NCI-H1417 (cell line): ENCODE results near the gene ST6GAL1.

Experiments
- DNase-seq, 3 experiments: peaks; one replicate each; lab custom pipeline; 2025; lab: John Stamatoyannopoulos, UW

ST6GAL1 gene

DNA sequence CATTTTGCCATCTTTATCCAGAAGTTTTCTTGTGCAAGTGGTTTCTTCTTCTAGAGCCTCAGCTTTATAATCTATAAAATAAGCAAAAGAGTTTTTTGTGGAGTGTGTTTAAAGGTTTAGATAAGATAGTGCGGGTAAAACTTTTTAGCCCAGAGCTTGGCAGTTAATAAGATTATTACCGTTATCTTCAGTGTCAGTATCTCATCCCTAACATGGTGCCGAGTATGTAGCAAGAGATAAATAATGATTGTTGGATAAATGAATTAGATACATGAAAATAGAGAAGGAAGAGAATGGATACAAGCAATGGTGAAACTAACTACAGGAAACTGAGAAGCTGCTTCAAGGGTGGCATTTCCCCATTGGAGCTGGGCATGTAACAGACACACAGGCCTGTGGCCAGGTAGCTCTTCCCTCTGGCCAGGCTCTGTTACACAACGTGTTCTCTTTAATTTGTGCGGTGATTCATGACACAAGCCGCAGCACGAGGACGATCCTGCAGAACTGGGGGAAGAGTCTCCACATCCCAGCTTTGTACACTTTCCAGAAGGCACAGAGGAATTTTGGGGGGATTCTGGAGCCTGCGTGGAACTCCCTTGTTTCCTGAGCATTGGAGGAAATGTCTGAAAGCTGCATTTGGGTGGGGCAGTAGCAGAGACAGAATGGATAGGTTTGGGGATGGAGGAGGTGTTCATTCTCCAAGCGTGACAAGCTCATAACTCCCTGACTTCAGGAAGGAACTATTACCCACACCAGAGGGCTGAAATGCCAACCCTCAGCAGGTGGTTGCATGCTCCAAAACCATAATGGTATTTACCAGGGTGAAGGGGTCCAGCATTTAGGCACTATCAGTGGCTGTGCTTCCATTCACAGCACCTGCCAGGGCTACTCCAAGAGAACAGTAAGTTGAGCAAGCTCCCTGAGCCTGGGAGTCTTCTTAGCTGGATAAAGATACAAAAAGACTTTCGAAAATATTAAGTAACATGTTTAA is 14.2 kb upstream of the ST6GAL1 start:
- peak in 1 of 3 experiments; percentile 42 for DNase-seq

DNA sequence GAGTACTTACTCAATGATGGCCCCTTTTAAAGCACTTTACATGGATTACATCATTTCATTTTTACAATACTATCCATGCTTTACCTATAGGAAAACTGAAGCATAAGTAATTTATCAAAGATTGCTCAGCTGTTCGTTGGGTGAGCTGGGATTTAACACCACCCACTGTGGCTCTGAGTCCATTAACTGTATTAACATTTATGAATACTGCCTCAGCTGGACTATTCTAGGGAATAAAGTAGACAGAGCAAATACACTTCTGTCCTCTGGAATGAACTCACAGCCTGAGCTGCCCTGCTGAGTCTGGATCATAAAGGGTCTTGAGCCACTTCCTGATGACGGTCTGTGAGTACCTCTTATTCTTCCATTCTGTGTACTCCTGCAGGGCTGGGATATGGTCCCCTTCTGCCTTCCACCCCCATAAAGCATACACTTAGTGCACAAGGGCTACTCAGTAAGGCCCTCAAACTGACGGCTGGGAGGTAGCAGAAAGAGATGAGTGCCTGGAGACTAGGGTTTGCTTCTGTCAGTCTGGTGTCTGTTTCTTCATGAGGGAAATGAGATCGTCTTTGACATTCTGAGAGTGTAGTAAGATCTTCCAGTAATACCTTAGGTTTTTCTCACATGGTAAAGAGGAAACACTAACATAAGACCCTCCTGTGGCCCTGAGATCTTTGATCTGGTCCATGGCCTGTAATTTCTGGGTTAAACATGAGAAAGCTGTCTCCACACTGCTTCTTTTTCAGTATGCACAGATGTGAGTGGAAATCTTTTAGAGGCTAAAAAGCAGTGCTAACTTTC is 12.6 kb upstream of the ST6GAL1 start:
- DNase-seq: peak in 2 of 3 experiments; percentile 35 to 52

DNA sequence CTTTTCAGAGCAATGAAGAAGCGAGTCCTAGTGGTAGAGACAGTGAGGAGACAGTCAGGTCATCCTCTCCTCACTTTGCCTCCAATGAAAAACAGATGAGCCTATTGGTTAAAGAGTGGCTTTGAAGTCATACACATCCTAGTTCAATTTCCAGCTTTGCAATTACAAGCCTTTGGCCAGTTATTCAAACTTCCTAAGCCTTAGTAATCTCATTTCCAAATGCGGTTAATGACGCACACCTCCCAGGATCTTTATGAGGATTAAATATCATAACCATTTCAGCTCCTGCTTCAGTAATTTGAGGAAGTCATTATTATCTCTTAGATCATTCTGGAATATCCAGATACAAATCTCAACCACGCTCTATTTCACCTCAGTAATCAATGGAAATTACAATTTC is 10.0 kb upstream of the ST6GAL1 start:
- no peak for DNase-seq

DNA sequence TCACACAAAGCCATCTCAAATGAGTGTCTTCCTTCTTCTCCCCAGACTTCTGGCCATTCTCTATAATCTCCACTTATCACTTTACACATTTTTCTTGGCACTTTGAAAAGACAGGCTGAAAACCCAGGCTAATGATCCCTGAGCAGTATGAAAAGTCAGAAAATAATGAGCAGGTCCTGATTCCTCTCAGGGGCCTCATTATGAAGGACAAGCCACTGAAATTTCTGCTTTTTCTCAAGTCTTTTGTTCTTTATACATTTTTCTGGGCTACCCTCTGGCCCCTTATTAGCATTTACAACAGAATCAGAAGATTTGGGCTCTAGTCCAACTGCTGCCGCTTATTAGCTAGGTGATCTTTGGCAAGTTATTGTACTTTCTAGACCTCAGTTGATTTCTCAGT is 9.5 kb upstream of the ST6GAL1 start:
- DNase-seq: no peak

DNA sequence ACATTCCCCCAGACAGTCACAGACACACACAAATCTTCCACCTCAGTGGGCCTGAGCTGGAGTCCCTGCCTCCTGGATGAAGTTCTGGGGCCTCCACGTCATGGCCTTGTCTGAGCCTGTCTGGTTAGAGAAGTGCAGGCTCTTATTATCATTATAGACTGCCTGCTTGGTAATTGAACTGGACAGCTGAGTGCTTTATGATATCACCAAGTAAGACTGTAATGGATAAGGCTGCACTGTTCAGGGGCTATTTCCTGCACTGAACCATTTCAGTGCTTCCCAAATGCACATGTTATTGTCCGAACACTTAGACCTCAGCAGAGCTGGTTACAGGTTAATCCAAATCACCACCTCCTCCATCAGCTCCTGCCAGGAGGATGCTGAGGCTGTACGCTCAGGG is 8.7 kb upstream of the ST6GAL1 start:
- peak in 1 of 3 experiments; percentile 11 for DNase-seq

DNA sequence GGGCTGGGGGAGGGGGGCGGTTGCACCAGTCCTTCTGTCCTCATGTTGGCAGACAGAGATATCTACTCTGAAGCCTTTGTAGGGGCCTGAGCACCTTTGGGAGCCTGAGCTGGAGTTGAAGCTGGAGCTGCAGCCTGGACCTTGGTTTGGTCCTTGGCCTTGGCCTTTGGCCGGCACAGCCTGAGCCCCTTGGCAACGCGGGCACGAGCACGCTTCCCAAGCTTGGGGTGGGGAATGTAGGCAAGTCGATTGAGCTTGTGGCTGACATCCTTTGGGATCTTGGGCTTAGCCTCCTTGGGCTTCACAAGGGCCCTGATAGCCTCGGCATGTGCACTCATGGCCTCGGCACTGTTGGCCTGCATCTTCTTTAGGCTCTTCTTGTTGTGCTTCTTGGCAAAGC is 8.1 kb upstream of the ST6GAL1 start:
- no peak for DNase-seq

DNA sequence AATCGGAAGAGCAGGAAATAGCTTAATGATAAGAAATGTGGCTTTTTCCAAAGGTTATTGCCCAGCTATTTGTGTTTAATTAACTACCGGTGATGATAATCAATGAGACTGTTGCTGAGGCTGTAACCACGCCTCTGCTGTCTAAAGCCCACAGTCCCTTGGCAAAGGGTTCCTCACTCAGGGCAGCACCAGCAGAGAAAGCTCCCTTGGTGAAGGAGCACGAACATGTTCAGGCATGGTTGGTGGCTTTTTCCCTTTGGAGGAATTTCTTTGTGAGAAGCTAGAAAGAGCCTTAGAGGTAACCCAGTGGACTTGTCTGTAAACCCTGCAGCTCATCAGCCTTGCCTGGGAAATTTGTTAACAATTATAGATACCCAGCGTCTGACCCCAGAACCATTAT is 7.5 kb upstream of the ST6GAL1 start:
- no peak for DNase-seq

DNA sequence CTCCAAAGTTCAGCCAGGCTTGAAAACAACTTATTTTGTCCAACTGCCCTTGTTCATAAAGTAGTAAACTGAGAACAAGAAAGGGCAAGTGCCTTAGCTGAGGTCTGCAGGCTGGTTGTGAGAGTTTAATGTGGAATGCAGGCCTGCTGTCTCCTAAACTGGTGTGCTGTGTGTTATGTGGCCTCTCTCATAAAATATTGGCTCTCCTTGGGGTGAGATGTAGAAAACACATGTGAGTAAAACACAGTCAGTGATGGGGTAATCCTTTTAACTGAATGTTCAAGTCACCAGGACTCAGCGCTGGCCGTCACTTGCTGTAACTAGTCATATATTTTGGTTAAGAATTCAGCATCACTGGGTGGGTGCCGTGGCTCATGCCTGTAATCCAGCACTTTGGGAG is 7.1 kb upstream of the ST6GAL1 start:
- DNase-seq: no peak

DNA sequence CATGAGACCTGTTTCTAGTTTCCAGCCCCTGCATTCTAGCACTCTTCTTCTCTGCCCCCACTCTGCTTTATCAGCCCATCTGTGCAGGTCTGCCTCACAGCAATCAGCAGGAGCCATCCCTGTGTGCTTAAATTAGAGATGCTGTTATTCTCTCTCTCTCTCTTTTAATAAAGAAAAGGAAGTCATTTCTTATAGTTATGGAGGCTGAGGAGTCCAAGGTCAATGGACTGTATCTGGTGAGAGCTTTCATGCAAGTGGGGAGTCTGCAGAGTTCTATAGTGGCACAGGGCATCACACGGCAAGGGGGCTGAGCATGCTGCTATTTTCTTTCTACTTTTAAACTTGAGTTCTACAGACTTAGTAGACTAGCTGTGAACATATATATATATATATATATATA is 4.5 kb upstream of the ST6GAL1 start:
- no peak for DNase-seq

DNA sequence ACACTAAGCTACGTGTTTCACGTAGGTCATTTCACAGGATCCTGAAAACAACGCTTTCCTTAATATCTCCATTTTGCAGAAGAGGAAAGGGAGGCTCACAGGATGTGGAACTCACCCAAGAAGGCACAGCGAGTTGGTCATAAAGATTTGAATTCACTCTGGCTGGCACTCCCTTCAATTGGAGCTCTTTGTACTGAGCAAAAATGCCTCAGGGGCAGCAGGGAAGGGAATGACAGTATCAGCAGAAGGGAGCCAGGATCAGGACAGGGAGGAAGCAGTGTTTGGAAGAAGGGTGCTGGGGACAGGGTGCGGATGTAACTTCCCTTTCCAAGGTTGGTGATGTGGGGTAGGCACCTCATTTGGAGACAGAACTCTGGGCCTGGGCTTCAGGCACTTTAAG is 1.1 kb upstream of the ST6GAL1 start:
- DNase-seq: no peak

DNA sequence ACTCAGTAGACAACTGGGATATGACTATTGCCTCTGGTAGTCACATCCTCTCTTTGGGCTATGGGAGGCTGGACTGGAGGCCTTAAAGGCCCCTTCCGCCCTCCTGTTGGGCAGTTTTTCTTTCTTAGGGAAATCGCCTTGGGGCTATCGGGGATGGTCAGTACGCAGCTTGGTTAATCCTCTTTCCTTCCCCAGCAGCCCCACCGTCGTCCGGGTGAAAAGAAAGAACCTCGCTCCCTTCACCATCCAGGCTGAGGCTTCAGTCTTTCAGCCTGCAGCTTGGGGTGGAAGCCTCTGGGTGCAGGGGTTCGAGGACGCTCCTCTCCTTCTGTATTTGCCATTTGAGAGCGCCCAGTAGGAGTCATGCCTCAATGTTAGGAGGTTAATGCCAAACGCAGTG is 641 bp upstream of the ST6GAL1 start:
- no peak for DNase-seq

DNA sequence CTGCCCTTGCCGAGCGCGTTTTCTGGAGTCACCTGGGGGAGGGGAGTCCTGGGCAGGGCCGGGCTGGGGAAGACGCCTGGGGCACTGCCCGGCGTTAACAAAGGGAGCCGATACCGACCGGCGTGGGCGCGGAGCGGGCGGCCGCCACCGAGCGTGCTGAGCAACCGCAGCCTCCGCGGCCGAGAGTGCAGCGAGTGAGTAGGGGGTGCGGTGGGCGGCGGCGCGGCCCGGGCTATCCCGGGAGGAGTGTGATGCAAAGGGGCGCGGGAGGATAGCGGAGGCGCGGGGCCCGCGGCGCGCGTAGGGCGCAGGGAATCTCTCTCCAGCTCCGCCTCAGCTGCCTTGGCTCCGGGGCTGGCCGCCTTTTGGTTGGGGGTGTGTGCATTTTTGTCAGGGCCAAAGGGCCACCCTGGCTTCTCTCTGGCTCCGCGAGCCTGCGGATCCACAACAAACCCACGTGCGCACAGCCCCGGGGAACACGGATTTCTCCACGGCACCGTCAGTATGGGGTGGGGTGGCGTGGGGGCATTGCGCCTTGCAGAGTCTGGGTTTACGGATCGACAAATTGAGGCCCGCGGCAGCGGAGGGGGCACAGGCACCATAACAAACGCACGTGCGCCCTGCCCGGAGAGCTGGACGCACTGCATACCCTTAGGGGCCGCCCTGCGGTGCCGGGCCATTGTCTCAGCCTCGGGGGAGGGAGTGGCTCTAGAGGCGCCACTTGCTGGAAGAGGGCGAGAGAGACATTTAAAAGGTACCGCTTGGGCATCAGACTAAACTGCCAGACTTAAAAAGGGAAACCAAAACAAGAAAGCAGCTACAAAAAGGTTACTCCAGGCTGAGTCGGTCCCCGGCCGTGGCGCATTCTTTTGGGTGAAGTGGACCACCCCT is 560 bp downstream of the ST6GAL1 start:
- DNase-seq: peak; percentile 78 to 93 (median 91)

DNA sequence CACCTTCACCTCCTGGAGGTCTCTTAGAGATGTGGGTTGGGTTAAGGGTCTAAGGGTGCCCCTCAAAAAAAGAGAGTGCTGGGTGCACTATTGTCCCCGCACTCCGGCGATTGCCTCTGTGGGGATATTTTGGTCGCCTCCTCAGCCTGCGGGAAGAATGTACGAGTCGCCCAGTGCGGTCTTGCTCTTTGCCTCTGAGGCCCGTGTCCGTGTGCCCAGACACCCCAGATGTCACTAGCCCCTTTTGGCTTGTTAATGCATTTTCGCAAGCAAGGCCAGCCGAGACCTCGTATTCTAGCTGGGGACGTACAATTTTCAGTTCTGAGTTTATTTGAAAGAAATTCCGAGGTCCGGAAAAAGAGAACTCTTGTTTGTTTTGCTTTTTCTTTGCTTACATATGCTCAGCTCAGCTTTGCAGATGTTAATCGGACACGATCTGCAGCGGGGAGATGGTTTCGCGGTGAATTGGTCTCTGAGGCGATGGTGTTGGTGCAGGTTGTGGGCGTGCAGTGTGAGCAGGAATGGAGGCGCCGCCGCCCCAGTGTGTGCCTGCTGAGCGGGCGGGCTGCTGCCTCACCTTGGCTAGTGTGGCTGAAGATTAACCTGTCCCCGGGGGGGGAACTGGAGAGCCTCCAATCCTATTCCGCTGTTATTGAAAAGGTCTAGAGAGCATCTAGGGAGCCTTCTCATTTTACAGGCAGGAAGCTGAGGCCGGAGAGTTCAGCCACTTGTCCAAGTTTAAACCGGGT is 1.4 kb downstream of the ST6GAL1 start:
- DNase-seq: peak; percentile 70 to 91 (median 83)

DNA sequence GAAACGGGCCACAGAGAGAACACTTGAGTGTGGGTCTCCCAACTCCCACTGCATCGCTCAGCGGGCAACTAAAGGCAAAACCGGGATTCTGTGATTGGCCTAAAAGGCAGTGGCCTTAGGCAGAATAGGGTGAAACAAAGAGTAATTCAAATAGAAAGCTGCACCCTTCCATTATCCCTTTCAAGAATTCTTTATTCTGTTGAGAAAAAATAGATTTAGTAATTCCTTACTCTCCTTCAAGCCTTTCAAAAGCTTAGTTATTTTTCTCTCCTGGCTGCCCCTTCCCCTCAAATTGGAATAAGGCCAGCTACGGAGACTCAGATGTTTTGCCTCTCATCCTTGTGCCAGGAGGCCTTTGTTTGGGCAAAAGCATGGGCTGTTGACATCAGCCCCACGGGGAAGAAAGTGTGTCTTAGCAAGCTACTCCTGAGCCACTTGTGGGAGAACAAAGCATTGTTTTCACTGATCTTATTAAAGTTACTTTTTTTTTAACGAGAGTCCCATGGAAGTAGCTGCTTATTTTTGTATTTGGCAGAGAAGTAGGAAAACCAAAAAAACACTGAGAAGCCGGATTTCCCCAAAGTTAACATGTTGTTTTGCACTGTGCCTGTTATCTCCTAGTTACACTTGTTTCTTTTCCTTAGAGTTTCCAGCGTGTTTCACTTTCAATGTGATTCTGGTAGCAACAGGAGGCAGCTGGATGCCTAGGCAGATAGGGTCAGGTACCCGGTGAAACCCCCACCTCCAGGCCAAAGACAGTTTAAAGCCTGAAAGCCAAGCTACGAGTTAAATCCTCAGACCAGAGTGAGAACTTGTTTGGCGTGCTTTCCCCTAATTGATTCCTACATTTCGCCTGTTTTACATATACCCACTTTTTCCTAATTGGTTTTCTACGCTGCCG is 2.2 kb downstream of the ST6GAL1 start:
- DNase-seq: peak; percentile 12 to 86 (median 59)

DNA sequence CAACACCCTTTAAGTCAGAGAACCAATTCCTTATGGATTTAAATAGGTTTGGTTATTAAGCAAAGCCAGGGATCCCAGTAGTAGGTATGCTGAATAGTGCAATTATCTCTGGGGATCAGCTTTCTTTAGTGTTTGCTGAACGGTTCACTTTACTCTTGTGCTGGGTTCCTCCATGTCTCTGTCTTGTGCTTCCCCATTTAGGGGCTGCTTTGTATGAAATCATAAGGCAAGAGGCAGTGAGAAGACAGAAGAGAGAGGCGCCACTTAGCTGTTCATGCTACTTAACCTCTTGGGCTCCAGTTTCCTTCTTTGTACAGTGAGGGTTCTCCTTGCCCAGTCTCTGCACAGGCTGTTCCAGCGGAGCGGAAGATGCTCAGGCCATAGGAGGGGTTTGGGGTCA is 3.5 kb downstream of the ST6GAL1 start:
- DNase-seq: peak in 2 of 3 experiments; percentile 18 to 23

DNA sequence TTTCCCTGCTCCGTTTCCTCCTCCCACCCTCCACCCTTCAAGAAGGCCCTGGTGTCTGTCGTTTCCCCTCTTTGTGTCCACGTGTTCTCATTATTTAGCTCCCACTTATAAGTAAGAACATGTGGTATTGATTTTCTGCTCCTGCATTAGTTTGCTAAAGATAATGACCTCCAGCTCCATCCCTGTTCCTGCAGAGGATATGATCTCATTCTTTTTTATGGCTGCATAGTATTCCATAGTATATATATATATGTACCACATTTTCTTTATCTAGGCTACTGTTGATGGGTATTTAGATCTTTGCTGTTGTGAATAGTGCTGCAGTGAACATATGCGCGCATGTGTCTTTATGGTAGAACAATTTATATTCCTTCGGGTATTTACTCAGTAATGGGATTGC is 4.8 kb downstream of the ST6GAL1 start:
- no peak for DNase-seq

DNA sequence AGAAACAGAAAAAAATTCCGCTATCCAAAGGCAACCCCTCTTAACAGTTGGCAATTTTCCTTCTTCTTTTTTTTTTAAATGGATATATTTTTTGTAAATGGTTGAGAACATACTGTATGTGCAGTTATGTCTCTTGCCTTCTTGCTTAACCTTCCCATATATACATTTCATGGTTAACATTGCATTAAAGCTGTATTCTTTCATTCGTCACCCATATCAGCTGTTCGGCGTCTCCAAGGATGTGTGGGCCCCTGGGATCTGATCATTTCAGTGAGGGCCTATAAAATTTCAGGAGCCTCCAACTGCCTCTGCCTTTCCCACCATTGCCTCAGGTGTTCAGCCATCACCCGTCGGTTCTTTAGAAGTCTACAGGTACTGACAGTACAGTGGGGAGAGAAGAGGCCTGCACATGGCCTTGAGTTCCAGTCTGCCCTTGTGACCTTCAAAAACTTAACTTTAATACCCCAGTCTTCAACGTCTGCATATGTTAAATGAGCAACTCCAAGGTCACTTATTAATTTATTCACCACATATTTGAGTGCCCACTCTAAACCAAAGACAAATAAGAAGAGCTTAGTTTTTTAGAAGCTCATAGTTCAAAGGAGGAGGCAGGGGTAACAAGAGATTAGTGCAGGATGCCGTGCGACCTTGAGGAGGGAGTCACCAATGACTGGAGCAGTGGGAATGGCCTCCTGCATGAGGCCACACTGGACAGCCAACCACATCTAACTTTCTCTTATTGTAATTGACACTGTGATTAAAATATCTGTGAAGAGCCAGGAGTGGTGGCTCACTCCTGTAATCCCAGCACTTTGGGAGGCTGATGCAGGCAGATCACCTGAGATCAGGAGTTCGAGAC is 6.9 kb downstream of the ST6GAL1 start:
- DNase-seq: no peak

DNA sequence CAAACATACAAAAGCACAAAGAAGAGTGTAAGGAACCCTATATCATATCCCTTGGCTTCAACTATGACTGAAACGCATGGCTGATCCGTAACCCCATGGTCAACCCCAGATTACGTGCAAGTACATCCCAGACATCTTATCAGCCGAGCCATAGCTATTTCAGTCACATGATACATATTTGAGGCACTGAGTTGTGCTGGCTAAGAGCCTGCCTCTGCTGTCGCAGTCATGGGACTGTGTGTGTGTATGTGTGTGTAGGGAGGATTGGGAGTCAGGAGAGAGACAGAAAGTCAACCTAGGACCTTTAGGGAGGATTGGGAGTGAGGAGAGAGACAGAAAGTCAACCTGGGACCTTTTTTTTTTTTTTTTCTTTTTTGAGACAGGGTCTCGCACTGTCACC is 8.4 kb downstream of the ST6GAL1 start:
- no peak for DNase-seq

DNA sequence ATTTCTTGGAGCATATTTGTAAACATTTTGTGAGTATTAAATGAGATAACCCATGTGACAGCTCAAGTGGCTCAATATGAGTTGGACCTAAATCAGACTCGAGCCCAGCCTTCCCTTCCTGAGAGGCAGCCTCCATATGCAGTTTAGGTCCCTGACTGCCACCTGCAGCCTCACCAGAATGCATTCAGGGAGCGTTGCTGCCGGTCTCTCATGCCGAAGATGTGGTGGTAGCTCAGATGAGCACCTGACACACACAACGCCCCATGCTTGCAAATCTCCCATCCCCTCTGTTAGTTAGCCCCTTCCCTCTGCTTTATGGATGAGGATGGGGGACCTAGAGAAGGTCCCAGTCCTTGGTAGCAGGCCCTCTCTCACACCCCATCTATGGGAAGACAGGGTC is 9.2 kb downstream of the ST6GAL1 start:
- DNase-seq: no peak
